ENCODE results near the gene MED29.

The MED29 gene

GRCh38 chr19:39399668-39400050 is 8.5 kb downstream of the MED29 start:
- no peak for DNase-seq

- DNase-seq = no peak
These were observed 8.9 kb downstream of the MED29 start for GRCh38 chr19:39400061-39400460.

GRCh38 chr19:39401070-39401548 is 9.9 kb downstream of the MED29 start:
- DNase-seq = no peak

GRCh38 chr19:39401549-39402345 is 10.6 kb downstream of the MED29 start:
- DNase-seq = no peak

GRCh38 chr19:39402346-39403300 is 11.4 kb downstream of the MED29 start:
- peak; percentile 93 for DNase-seq

GRCh38 chr19:39403331-39404312 is 12.4 kb downstream of the MED29 start:
- DNase-seq = peak; percentile 96

- no peak for DNase-seq
These were observed 14.2 kb downstream of the MED29 start for GRCh38 chr19:39405261-39405957.

GRCh38 chr19:39405958-39406655 is 14.9 kb downstream of the MED29 start:
- no peak for DNase-seq

- peak; percentile 96 for DNase-seq
These were observed 15.7 kb downstream of the MED29 start, which contains the start of gene ZFP36 for GRCh38 chr19:39406656-39407409. Gene ZFP36, plus strand, starts transcription at chr19:39406847. Its CDS starts 58 bp downstream, at chr19:39406905.

GRCh38 chr19:39407410-39407659 is 16.2 kb downstream of the MED29 start:
- DNase-seq = no peak

- peak; percentile 57 for DNase-seq
These were observed 16.6 kb downstream of the MED29 start for GRCh38 chr19:39407660-39408391.

- DNase-seq = no peak
These were observed 17.4 kb downstream of the MED29 start for GRCh38 chr19:39408392-39409207.

GRCh38 chr19:39409208-39410016 is 18.2 kb downstream of the MED29 start:
- DNase-seq = peak; percentile 90

- peak; percentile 82 for DNase-seq
These were observed 19.0 kb downstream of the MED29 start for GRCh38 chr19:39410017-39410830.

- DNase-seq = no peak
These were observed 19.6 kb downstream of the MED29 start for GRCh38 chr19:39410831-39411080.

- DNase-seq = peak; percentile 73
These were observed 20.1 kb downstream of the MED29 start for GRCh38 chr19:39411081-39411831.

GRCh38 chr19:39411832-39412099 is 20.6 kb downstream of the MED29 start:
- DNase-seq = peak; percentile 93

Measured in right forelimb (tissue), 1 donor.